Keratinocyte (primary cell): ENCODE results near the gene SLC7A1.

Experiments
- EZH2 ChIP-seq: IDR thresholded peaks from one replicate; pipeline ENCODE4 v1.6.1; 2012; ENCODE audit warnings: inconsistent platforms, mild to moderate bottlenecking, low read length, moderate library complexity
- TF ChIP-seq, protein P1 (sequence below), 3 experiments: IDR thresholded peaks in 1 of 3; conservative IDR thresholded peaks in 1 of 3; optimal IDR thresholded peaks in 1 of 3; 2 replicates in 2 of 3; 3 replicates in 1 of 3; pipeline versions ENCODE3 to v1.5.1; 2011; ENCODE audit warnings: low read length in 3 of 3, mild to moderate bottlenecking in 3 of 3, moderate library complexity in 2 of 3, control low read depth in 1 of 3, inconsistent platforms in 1 of 3; ENCODE audit not compliant: insufficient read depth in 2 of 3; ENCODE audit errors: extremely low read depth in 1 of 3

DNA sequence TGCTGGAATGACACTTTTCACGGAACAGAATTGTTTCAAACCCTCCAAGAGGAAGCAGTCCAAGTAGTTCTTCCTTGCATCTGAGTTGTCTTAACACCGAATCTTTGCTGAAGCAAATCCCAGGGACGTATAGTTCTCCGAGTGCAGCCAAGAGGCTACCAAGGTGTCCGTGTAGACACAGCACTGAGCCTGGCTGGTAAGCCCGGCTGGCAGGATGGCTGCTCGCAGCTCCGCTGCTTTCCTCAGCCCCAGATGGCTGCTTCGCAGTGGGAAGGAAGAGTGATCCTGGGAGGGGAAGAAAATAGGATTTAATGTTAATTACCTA lies 105.0 kb downstream of the SLC7A1 start:
- TF ChIP-seq, protein P1, sequence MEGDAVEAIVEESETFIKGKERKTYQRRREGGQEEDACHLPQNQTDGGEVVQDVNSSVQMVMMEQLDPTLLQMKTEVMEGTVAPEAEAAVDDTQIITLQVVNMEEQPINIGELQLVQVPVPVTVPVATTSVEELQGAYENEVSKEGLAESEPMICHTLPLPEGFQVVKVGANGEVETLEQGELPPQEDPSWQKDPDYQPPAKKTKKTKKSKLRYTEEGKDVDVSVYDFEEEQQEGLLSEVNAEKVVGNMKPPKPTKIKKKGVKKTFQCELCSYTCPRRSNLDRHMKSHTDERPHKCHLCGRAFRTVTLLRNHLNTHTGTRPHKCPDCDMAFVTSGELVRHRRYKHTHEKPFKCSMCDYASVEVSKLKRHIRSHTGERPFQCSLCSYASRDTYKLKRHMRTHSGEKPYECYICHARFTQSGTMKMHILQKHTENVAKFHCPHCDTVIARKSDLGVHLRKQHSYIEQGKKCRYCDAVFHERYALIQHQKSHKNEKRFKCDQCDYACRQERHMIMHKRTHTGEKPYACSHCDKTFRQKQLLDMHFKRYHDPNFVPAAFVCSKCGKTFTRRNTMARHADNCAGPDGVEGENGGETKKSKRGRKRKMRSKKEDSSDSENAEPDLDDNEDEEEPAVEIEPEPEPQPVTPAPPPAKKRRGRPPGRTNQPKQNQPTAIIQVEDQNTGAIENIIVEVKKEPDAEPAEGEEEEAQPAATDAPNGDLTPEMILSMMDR (optimal IDR thresholded peaks at IDR 0.05 in 1 of 3, IDR thresholded peaks at IDR 0.05 in 1 of 3, conservative IDR thresholded peaks at IDR 0.05 in 1 of 3; ENCODE audit: extremely low read depth in 1 of 3, insufficient read depth in 2 of 3, low read length in 3 of 3) = no peak
- TF ChIP-seq EZH2 = no peak
